Colonic mucosa (tissue), 4 donors: Measurements from ENCODE around the gene RASGRP2. TPM values are rescaled to one million over a fixed set of nuclear protein-coding genes. Genes with fewer than 3 reads are reported as not detected.
A peak's percentile ranks its signal among the peaks of the same experiment; 100 is the strongest.

Experiments used
- DNase-seq: peaks from one replicate; pipeline ENCODE4 v3.0.0-alpha.2; 2020
- H3K27ac ChIP-seq: fragments of 200-600 bp; one replicate; pipeline ENCODE4 v1.8.0; 2021
- H3K27me3 ChIP-seq: fragments of 200-600 bp; one replicate; pipeline ENCODE4 v1.8.0; 2021
- H3K36me3 ChIP-seq: fragments of 200-600 bp; one replicate; pipeline ENCODE4 v1.8.0; 2021
- H3K4me1 ChIP-seq: fragments of 200-600 bp; one replicate; pipeline ENCODE4 v1.8.0; 2021; ENCODE audit warnings: mild to moderate bottlenecking
- H3K4me3 ChIP-seq: fragments of 200-600 bp; one replicate; pipeline ENCODE4 v1.8.0; 2021
- H3K9ac ChIP-seq, 2 donors: one replicate each; pipeline ENCODE4 v1.7.0; 2013; ENCODE audit warnings: control low read depth in 2 of 2, low read depth in 2 of 2, low read length in 2 of 2
- H3K9me3 ChIP-seq: fragments of 200-600 bp; one replicate; pipeline ENCODE4 v1.8.0; 2021
- CTCF ChIP-seq: fragments of 200-600 bp; IDR thresholded peaks from one replicate; pipeline ENCODE4 v1.8.0; 2022; ENCODE audit warnings: antibody characterized with exemption, mild to moderate bottlenecking
- intact Hi-C: fragments of 100-400 bp; cut with DNase I; formaldehyde crosslinking; loops from one replicate; pipeline ENCODE4 v1.14.1; 2022
- total RNA-seq, 2 donors: library from RNA; stranded (reverse); fragmentation: NEBNext Ultra II Directional in 1 of 2; extraction: Animal tissue kit (Norgen Biotek cat#: 25700) in 1 of 2; gene quantifications; one replicate each; pipeline ENCODE4 v1.2.1, GENCODE V29; 2021
- donor health status: healthy.
- donor health status: DM: no; HTN: no; CAD: no.
- donor health status: DM: no; HTN: no; CAD: no.

Gene RASGRP2
- total RNA-seq, 2 donors from 2014 or later = 2.8 to 3.5 TPM

GRCh38 chr11:64688534-64688982 lies 55.4 kb downstream of the RASGRP2 start:
- Histone ChIP-seq H3K27me3 (no peaks in the 10 kb centered on the region), H3K9ac (no peak overlapping the region), H3K27ac (no peak overlapping the region), H3K4me1 (no peaks in the 10 kb centered on the region), H3K4me3 (no peak overlapping the region), H3K36me3 (no peaks in the 10 kb centered on the region), H3K9me3 (no peaks in the 10 kb centered on the region)
- TF ChIP-seq CTCF = peak; percentile 88
- intact Hi-C loops = loop anchor here (5.0 kb wide), 1 partner anchor 54 kb away; the partner anchor contains the start of gene RASGRP2
- DNase-seq = peak; percentile 87

- no peak overlapping the region for H3K4me3 ChIP-seq
- no peak overlapping the region for H3K27ac ChIP-seq
- no peak overlapping the region for H3K9ac ChIP-seq
- no peaks in the 10 kb centered on the region for H3K9me3 ChIP-seq
- DNase-seq = no peak
- H3K36me3 ChIP-seq = no peaks in the 10 kb centered on the region
- no peaks in the 10 kb centered on the region for H3K27me3 ChIP-seq
- no peak for TF ChIP-seq CTCF
- no peaks in the 10 kb centered on the region for H3K4me1 ChIP-seq
- intact Hi-C loops = loop anchor here (5.0 kb wide), 1 partner anchor 54 kb away; the partner anchor contains the start of gene RASGRP2
Measured at GRCh38 chr11:64687643-64688533, 56.1 kb downstream of the RASGRP2 start.

- H3K27me3 ChIP-seq = no peaks in the 10 kb centered on the region
- no peak overlapping the region for H3K9ac ChIP-seq
Measured at GRCh38 chr11:64687204-64687603, 56.7 kb downstream of the RASGRP2 start.

GRCh38 chr11:64686466-64687170 lies 57.3 kb downstream of the RASGRP2 start:
- intact Hi-C loops = loop anchor here (5.0 kb wide), 1 partner anchor 56 kb away; the partner anchor contains the start of gene RASGRP2
- Histone ChIP-seq H3K9ac (no peak overlapping the region), H3K36me3 (no peaks in the 10 kb centered on the region), H3K27ac (no peak overlapping the region), H3K4me1 (no peaks in the 10 kb centered on the region), H3K4me3 (no peak overlapping the region), H3K27me3 (no peaks in the 10 kb centered on the region), H3K9me3 (no peaks in the 10 kb centered on the region)
- no peak for DNase-seq
- TF ChIP-seq CTCF = no peak

More at GRCh38 chr11:64687204-64687603, 56.7 kb downstream of the RASGRP2 start:
- H3K27ac ChIP-seq = no peak overlapping the region
- no peaks in the 10 kb centered on the region for H3K36me3 ChIP-seq
- DNase-seq = no peak
- H3K4me3 ChIP-seq = no peak overlapping the region
- H3K4me1 ChIP-seq = no peaks in the 10 kb centered on the region
- intact Hi-C loops = loop anchor here (5.0 kb wide), 1 partner anchor 55 kb away; the partner anchor contains the start of gene RASGRP2
- H3K9me3 ChIP-seq = no peaks in the 10 kb centered on the region
- TF ChIP-seq CTCF = no peak

- Histone ChIP-seq H3K9me3 (no peaks in the 10 kb centered on the region), H3K4me1 (no peaks in the 10 kb centered on the region), H3K9ac (no peak overlapping the region), H3K27ac (no peak overlapping the region), H3K36me3 (no peaks in the 10 kb centered on the region), H3K4me3 (no peak overlapping the region), H3K27me3 (no peaks in the 10 kb centered on the region)
- DNase-seq = no peak
- intact Hi-C loops = loop anchor here (5.0 kb wide), 1 partner anchor 57 kb away; the partner anchor contains the start of gene RASGRP2
- TF ChIP-seq CTCF = no peak
Measured at GRCh38 chr11:64685536-64685935, 58.4 kb downstream of the RASGRP2 start.
